ENCODE results near the gene SLC26A3. TPM values are rescaled to one million over a fixed set of nuclear protein-coding genes. Genes with fewer than 3 reads are reported as not detected.
"Not testable (repeated sequence)": the region's sequence is repeated elsewhere in the genome, so short reads cannot be mapped to it uniquely, and the experiment has no call there.

The SLC26A3 gene
- 0.33 TPM for total RNA-seq
- long read RNA-seq = 0 reads

DNA sequence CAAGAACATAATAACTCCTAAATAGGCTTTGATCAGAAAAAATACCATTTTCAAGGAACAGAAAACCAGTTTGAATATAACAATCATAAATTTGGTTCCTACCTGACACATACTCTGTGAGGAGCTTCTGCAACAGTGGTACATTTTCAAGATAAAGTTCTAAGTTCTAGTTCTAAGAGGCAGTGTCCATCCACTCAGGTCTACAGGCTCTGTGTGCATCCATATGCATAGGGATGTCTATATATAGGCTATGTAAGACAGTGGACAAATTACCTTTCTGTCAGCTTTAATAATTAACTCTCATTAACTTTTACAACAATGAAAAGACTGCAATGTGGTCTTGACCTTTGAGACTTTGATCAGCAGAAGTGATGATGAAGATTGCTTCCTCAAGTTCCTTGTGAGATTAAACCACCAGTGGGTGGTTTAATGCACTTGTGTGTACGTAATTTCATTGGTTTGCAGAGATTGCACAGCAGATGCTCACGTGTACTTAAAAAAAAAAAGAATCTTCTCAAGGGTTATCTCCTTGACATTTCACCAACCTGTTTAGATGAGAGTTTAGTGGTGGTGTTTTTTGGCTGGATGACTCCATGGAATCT lies at the start of gene SLC26A3:
TSS of gene SLC26A3 (minus strand) at position 215 of the 602 bp plus-strand sequence. CDS start 8,714 bp downstream, outside the sequence.
- no peaks in the 10 kb centered on the region for H3K4me1 ChIP-seq
- no peak within 1 kb of the TSS for H3K4me3 ChIP-seq
- no peak within 1 kb of the TSS for H3K27ac ChIP-seq (replicated peaks)
- TF ChIP-seq, protein P1, sequence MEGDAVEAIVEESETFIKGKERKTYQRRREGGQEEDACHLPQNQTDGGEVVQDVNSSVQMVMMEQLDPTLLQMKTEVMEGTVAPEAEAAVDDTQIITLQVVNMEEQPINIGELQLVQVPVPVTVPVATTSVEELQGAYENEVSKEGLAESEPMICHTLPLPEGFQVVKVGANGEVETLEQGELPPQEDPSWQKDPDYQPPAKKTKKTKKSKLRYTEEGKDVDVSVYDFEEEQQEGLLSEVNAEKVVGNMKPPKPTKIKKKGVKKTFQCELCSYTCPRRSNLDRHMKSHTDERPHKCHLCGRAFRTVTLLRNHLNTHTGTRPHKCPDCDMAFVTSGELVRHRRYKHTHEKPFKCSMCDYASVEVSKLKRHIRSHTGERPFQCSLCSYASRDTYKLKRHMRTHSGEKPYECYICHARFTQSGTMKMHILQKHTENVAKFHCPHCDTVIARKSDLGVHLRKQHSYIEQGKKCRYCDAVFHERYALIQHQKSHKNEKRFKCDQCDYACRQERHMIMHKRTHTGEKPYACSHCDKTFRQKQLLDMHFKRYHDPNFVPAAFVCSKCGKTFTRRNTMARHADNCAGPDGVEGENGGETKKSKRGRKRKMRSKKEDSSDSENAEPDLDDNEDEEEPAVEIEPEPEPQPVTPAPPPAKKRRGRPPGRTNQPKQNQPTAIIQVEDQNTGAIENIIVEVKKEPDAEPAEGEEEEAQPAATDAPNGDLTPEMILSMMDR (IDR thresholded peaks at IDR 0.05; ENCODE audit: borderline replicate concordance) = no peak
- H3K9me3 ChIP-seq (replicated peaks) = no peaks in the 10 kb centered on the region
- no peak for DNase-seq
- no peaks in the 10 kb centered on the region for H3K27me3 ChIP-seq (ENCODE audit: low read depth)
- intact Hi-C loops (cut with micrococcal nuclease) = no loop called here
- H3K36me3 ChIP-seq = no peaks in the 10 kb centered on the region

DNA sequence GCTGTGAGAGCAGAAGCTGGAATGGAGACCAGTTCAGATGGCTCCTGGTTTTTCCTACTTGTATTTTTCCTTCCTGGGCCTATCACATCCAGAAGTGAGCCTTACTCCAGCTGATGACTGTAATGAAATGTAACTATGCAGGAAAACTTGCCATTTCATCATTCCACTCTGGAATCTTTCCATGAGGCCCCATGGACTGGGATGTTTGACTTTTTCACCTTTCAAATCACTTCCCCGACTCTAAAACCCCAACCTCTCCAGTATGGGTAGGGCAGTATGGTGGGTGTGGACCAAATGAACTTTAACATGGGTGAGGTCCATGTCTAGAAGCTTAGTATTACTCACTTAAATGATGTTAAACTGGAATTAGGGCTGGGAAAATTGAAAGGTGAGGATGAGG lies 47.6 kb upstream of the SLC26A3 start:
- peaks cover 4% of the 10 kb centered on the region for H3K27me3 ChIP-seq (ENCODE audit: low read depth)
- TF ChIP-seq, protein P1 (IDR thresholded peaks at IDR 0.05; ENCODE audit: borderline replicate concordance) = no peak
- H3K4me1 ChIP-seq = no peaks in the 10 kb centered on the region
- intact Hi-C loops (cut with micrococcal nuclease) = no loop called here
- H3K36me3 ChIP-seq = no peaks in the 10 kb centered on the region
- no peak for DNase-seq
- H3K27ac ChIP-seq (replicated peaks) = no peak overlapping the region
- no peaks in the 10 kb centered on the region for H3K9me3 ChIP-seq (replicated peaks)
- no peak overlapping the region for H3K4me3 ChIP-seq

DNA sequence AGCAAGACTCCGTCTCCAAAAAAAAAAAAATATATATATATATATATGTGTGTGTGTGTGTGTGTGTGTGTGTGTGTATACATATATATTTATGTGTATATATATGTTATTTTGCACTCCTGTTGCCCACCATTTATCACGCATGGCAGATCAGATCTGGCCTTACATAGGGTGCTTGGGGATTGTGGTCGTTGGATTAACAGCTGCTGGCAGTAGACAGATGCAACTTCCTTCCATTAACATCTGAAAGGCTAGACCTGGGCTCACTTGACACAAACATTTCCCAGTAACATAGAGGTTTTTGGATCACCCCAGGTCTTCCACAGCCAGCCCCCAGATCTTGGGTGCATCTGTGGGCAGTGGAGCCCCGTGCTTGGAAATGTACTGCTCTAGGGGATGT lies 47.2 kb upstream of the SLC26A3 start:
- TF ChIP-seq, protein P1 (IDR thresholded peaks at IDR 0.05; ENCODE audit: borderline replicate concordance) = no peak
- Histone ChIP-seq H3K27ac (replicated peaks) (no peak overlapping the region), H3K36me3 (no peaks in the 10 kb centered on the region), H3K4me1 (no peaks in the 10 kb centered on the region), H3K9me3 (replicated peaks) (no peaks in the 10 kb centered on the region), H3K27me3 (ENCODE audit: low read depth) (peaks cover 4% of the 10 kb centered on the region), H3K4me3 (no peak overlapping the region)
- no peak for DNase-seq
- intact Hi-C loops (cut with micrococcal nuclease) = no loop called here

DNA sequence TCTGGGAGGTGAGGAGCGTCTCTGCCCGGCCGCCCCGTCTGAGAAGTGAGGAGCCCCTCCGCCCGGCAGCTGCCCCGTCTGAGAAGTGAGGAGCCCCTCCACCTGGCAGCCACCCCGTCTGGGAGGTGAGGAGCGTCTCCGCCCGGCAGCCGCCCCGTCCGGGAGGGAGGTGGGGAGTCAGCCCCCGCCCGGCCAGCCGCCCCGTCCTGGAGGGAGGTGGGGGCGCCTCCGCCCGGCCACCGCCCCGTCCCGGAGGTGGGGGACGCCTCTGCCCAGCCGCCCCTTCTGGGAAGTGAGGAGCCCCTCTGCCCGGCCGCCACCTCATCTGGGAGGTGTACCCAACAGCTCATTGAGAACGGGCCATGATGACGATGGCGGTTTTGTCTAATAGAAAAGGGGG lies 45.2 kb upstream of the SLC26A3 start:
- H3K4me3 ChIP-seq; H3K9me3 ChIP-seq (replicated peaks); intact Hi-C loops (cut with micrococcal nuclease); H3K27me3 ChIP-seq (ENCODE audit: low read depth); H3K36me3 ChIP-seq; H3K4me1 ChIP-seq; H3K27ac ChIP-seq (replicated peaks); DNase-seq: not testable (repeated sequence)

DNA sequence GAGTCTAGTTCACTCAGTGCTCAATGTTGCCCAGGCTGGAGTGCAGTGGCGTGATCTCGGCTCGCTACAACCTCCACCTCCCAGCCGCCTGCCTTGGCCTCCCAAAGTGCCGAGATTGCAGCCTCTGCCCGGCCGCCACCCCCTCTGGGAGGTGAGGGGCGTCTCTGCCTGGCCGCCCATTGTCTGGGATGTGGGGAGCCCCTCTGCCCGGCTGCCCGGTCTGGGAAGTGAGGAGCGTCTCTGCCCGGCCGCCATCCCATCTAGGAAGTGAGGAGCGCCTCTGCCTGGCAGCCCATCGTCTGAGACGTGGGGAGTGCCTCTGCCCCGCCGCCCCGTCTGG lies 44.8 kb upstream of the SLC26A3 start:
- H3K9me3 ChIP-seq (replicated peaks); H3K27me3 ChIP-seq (ENCODE audit: low read depth); DNase-seq; H3K36me3 ChIP-seq; H3K4me3 ChIP-seq; H3K4me1 ChIP-seq; H3K27ac ChIP-seq (replicated peaks); intact Hi-C loops (cut with micrococcal nuclease): not testable (repeated sequence)

DNA sequence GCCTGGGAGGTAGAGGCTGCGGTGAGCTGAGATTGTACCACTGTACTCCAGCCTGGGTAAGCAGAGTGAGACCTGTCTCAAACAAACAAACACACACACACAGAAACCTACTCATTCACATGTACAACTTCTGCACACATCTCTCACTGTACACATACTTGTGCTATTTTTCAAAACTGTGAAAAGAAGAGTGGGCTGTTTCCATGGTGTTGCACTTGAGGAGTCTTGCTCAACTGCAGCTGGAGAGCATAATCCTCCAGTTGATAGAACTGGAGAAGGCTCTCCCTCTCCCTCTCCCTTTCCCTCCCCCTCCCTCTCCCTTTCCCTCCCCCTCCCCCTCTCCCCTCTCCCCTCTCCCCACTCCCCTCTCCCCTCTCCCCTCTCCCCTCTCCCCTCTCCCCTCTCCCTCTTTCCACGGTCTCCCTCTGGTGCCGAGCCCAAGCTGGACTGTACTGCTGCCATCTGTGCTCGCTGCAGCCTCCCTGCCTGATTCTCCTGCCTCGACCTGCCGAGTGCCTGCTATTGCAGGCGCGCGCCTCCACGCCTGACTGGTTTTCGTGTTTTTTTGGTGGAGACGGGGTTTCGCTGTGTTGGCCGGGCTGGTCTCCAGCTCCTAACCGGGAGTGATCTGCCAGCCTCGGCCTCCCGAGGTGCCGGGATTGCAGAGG lies 44.3 kb upstream of the SLC26A3 start:
- H3K27ac ChIP-seq (replicated peaks) = no peak overlapping the region
- H3K36me3 ChIP-seq = no peaks in the 10 kb centered on the region
- no peaks in the 10 kb centered on the region for H3K9me3 ChIP-seq (replicated peaks)
- TF ChIP-seq, protein P1 (IDR thresholded peaks at IDR 0.05; ENCODE audit: borderline replicate concordance) = no peak
- H3K27me3 ChIP-seq (ENCODE audit: low read depth) = no peaks in the 10 kb centered on the region
- no peak for DNase-seq
- intact Hi-C loops (cut with micrococcal nuclease) = no loop called here
- H3K4me3 ChIP-seq = no peak overlapping the region
- H3K4me1 ChIP-seq = peaks cover 8% of the 10 kb centered on the region

All from left ventricle myocardium inferior (tissue), 1 donor.